MM.1S (cell line): ENCODE results near the gene TIFAB.

Experiments
- EZH2 ChIP-seq: fragments of 300-600 bp; sonication (generic); optimal IDR thresholded peaks from 2 replicates; pipeline ENCODE3; 2017; ENCODE audit warnings: low read depth, mild to moderate bottlenecking, antibody characterized with exemption, low read length, mixed read lengths
- EZH2phosphoT487 ChIP-seq: fragments of 300-600 bp; sonication (generic); IDR thresholded peaks from 2 replicates; pipeline ENCODE4 v1.6.1; 2018; ENCODE audit warnings: antibody characterized with exemption, low read length
- TF ChIP-seq, protein P1 (sequence below): fragments of 300-600 bp; sonication (generic); IDR thresholded peaks from 2 replicates; pipeline ENCODE4 v1.5.1; 2016; ENCODE audit warnings: antibody characterized with exemption, low read length, mixed read lengths

DNA sequence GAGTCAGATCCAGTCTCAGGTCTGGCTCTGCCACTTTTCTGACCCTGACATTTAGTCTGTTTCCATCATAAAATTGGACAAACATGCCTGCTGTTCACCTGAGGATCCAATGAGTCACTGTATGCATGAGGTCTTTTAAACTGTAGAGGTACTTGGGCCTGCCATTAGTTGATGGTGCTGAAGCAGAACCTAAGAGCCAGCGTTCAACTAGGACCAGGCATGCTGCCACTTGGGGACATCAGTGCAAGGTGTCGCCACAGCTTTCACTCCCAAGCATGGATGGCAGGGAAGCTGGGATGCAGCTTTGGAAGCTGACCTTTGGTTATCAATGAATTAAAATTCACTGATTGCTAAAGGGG is 46.5 kb upstream of the TIFAB start:
- TF ChIP-seq, protein P1, sequence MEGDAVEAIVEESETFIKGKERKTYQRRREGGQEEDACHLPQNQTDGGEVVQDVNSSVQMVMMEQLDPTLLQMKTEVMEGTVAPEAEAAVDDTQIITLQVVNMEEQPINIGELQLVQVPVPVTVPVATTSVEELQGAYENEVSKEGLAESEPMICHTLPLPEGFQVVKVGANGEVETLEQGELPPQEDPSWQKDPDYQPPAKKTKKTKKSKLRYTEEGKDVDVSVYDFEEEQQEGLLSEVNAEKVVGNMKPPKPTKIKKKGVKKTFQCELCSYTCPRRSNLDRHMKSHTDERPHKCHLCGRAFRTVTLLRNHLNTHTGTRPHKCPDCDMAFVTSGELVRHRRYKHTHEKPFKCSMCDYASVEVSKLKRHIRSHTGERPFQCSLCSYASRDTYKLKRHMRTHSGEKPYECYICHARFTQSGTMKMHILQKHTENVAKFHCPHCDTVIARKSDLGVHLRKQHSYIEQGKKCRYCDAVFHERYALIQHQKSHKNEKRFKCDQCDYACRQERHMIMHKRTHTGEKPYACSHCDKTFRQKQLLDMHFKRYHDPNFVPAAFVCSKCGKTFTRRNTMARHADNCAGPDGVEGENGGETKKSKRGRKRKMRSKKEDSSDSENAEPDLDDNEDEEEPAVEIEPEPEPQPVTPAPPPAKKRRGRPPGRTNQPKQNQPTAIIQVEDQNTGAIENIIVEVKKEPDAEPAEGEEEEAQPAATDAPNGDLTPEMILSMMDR, result no peak
- TF ChIP-seq EZH2 (no peak), EZH2phosphoT487 (no peak)
